Nephron (organoid): ENCODE results near the gene ZNF362.

ENCODE experiments used
- H3K27ac Mint-ChIP-seq, 3 experiments: 2 replicates each; pipeline ENCODE4 v1.8.0; 2020; ENCODE audit warnings: mixed read lengths in 3 of 3, mild to moderate bottlenecking in 2 of 3, moderate library complexity in 1 of 3
- H3K27me3 Mint-ChIP-seq: 2 replicates; pipeline ENCODE4 v1.8.0; 2021; ENCODE audit warnings: low read depth, mild to moderate bottlenecking, moderate library complexity, mixed read lengths
- H3K36me3 Mint-ChIP-seq: 2 replicates; pipeline ENCODE4 v1.8.0; 2020; ENCODE audit warnings: low read depth, mixed read lengths
- H3K4me1 Mint-ChIP-seq: 2 replicates; pipeline ENCODE4 v1.8.0; 2020; ENCODE audit warnings: mixed read lengths
- H3K4me3 Mint-ChIP-seq, 3 experiments: 2 replicates each; pipeline ENCODE4 v1.8.0; 2020; ENCODE audit warnings: mild to moderate bottlenecking in 3 of 3, mixed read lengths in 3 of 3, moderate library complexity in 2 of 3
- H3K9me3 Mint-ChIP-seq: 2 replicates; pipeline ENCODE4 v1.8.0; 2020; ENCODE audit warnings: mixed read lengths
- TF ChIP-seq, protein P1 (sequence below), 3 experiments: fragments of 200-600 bp; sonication (generic); IDR thresholded peaks; one replicate each; pipeline ENCODE4 v1.5.0; 2021; ENCODE audit warnings: antibody characterized with exemption in 3 of 3; ENCODE audit not compliant: unreplicated experiment in 3 of 3

ZNF362 gene

DNA sequence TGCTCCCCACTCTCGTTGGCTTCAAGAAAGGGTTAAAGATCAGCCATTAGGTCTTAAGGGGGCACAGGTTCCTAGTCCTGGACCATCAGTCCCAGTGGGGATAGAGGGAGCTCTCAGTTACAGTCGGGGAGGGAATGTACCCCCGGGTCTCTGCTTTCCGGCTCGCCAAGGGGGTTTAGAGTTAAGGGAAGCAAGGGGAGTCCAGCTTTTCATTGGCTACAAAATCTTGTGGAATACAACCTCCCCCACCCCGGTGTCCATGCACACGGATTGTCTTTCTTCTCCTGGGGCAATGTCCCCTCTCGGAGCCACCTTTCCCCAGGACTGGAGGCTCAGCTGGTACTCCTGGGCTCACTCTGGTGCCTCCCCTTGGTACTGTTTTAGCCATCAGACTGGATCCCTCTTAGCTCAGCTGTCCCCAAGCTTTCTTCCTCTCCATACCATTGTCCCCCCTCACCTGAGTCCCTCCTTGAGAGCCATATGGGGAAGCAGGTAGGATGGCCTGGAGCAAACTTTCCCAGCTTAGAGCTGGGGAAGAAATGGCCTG is 64.4 kb downstream of the ZNF362 start, which contains the start of gene A3GALT2:
A3GALT2 (minus strand) TSS at position 480 of the 547 bp plus-strand sequence; CDS start at position 480, 0 bp downstream.
- Mint-ChIP-seq H3K9me3 (no peaks in the 10 kb centered on the region), H3K4me1 (peaks cover 41% of the 10 kb centered on the region), H3K36me3 (peaks cover 34% of the 10 kb centered on the region), H3K27me3 (no peaks in the 10 kb centered on the region), H3K4me3 (no peak within 1 kb of the TSS), H3K27ac (peak within 1 kb of the TSS; percentile 13 to 55 (median 44))
- TF ChIP-seq, protein P1, sequence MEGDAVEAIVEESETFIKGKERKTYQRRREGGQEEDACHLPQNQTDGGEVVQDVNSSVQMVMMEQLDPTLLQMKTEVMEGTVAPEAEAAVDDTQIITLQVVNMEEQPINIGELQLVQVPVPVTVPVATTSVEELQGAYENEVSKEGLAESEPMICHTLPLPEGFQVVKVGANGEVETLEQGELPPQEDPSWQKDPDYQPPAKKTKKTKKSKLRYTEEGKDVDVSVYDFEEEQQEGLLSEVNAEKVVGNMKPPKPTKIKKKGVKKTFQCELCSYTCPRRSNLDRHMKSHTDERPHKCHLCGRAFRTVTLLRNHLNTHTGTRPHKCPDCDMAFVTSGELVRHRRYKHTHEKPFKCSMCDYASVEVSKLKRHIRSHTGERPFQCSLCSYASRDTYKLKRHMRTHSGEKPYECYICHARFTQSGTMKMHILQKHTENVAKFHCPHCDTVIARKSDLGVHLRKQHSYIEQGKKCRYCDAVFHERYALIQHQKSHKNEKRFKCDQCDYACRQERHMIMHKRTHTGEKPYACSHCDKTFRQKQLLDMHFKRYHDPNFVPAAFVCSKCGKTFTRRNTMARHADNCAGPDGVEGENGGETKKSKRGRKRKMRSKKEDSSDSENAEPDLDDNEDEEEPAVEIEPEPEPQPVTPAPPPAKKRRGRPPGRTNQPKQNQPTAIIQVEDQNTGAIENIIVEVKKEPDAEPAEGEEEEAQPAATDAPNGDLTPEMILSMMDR (IDR thresholded peaks at IDR 0.05; ENCODE audit: unreplicated experiment in 3 of 3) = no peak

DNA sequence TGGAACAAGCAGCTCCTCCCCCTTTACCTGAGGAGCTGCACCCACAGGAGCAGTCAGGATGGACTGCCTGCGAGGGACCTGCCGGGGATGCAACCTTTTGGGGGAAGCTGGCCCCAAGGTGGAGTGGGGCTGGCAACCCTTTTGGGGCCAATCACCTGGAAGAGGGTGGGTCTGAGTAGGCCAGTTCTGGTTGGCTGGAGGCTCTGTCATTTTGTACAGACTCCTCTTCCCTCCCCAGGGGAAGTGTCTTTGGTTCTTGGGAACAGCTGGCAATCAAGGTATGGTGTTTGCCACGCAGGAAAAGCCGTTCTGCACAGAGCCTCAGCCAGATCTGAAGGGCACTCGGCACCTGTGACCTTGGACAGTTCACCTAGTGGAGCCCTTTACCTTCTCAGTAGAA is 64.9 kb downstream of the ZNF362 start:
- peaks cover 45% of the 10 kb centered on the region for H3K4me1 Mint-ChIP-seq
- TF ChIP-seq, protein P1 (IDR thresholded peaks at IDR 0.05; ENCODE audit: unreplicated experiment in 3 of 3) = no peak
- peaks cover 39% of the 10 kb centered on the region for H3K36me3 Mint-ChIP-seq
- peak overlapping the region; percentile 13 to 55 (median 44) for H3K27ac Mint-ChIP-seq
- no peaks in the 10 kb centered on the region for H3K27me3 Mint-ChIP-seq
- no peaks in the 10 kb centered on the region for H3K9me3 Mint-ChIP-seq
- H3K4me3 Mint-ChIP-seq = no peak overlapping the region

DNA sequence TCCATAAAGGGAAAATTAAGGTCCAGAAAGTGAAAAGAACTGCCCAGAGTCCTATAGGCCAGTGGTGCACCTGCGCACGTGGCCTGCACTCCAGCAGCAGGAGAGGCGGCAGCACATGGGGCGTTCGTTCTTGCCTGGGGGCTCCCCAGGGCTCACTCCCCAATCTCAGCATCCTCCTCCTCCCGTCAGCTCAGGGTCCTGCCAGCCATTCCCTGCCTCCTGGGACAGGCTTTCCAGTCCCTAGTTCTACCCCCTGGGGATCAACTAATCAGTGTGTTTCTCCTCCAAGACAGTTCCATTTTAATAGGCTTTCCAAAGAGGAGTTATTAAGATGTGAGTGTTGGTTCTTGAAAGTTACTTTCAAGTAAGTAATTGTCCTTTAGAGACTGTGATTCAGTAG is 65.8 kb downstream of the ZNF362 start:
- peaks cover 47% of the 10 kb centered on the region for H3K36me3 Mint-ChIP-seq
- TF ChIP-seq, protein P1 (IDR thresholded peaks at IDR 0.05; ENCODE audit: unreplicated experiment in 3 of 3) = no peak

DNA sequence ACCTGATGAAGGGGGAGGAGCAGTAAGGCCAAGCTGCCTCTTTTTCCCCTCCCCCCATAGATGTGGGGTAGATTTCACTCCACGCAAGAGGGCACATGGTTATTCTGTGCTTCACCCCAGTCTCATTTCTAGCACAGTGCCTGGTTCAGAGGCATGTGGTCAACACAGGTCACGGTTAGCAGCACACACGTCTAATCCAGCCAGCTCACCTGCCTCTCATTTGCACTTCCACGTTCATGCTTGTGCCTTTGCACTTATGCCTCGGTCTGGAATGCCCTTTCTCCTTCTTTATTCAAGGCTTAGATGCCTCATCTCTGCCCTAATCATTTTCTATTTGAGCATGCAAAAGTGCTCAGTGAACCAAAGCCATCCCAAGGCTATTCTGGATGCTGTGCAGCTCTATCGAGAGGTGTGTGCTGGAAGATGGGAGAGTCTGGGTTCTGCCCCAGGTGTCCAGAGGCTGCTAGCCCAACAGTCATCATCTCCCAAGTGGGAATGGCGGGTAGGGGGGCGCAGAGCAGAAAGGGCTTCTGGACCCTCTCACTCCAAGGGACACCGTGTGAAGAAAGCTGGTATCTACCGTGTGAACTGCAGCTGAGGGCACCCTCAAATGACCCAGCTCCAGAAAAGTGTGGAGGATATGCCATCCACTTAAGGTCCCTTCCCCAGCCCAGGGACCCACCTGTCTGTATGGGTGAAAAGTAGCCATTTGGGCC is 66.7 kb downstream of the ZNF362 start:
- TF ChIP-seq, protein P1 (IDR thresholded peaks at IDR 0.05; ENCODE audit: unreplicated experiment in 3 of 3) = no peak
- H3K9me3 Mint-ChIP-seq = no peaks in the 10 kb centered on the region
- peaks cover 55% of the 10 kb centered on the region for H3K36me3 Mint-ChIP-seq
- H3K4me3 Mint-ChIP-seq = no peak overlapping the region
- peak overlapping the region; percentile 60 to 87 (median 61) for H3K27ac Mint-ChIP-seq
- peaks cover 41% of the 10 kb centered on the region for H3K4me1 Mint-ChIP-seq
- no peaks in the 10 kb centered on the region for H3K27me3 Mint-ChIP-seq

More for the DNA sequence above, 65.8 kb downstream of the ZNF362 start:
- peak overlapping the region in 1 of 3 experiments; percentile 55 for H3K27ac Mint-ChIP-seq
- H3K27me3 Mint-ChIP-seq = no peaks in the 10 kb centered on the region
- no peaks in the 10 kb centered on the region for H3K9me3 Mint-ChIP-seq
- peaks cover 45% of the 10 kb centered on the region for H3K4me1 Mint-ChIP-seq
- H3K4me3 Mint-ChIP-seq = no peak overlapping the region

DNA sequence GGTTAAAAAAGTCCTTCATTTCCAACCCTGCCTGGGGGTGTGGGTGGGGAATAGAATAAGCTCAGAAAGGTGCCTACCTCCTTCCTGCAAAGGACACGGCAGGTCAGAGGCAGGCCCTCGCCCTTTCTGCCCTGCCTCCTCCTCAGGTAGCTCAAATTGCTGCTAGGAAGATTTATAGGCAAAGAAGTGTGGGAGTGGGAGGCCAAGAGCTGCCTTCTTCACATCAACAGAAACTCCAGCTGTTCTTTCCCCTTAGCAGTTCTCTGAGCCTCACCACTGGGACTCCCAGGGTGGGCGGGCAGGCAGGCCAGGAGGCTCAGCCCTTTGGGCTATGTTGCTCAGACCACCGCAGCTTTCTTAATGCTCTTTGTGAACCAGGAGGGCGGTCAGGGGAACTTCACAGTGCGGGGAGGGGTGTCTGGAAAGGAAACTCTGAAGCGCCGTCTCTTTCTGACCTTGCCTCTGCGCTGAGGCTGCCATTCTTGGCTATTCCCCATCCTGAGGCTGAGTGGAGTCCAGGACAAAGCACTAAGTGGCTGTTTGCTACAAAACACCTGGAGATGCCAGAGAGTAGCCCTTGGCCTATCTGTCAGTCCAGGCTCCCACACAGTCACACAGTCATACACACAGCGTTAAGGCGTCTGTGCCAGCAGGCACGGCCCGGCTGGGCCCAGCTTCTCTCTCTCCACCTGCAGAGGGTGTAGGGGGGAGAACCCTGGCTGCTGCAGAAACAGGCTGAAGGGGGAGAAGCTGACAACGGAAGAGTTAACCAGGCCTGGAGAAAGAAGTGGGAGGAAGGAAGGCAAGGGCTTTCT is 67.6 kb downstream of the ZNF362 start:
- TF ChIP-seq, protein P1 (IDR thresholded peaks at IDR 0.05; ENCODE audit: unreplicated experiment in 3 of 3) = no peak
- Mint-ChIP-seq H3K4me3 (no peak overlapping the region), H3K27me3 (no peaks in the 10 kb centered on the region), H3K36me3 (peaks cover 63% of the 10 kb centered on the region), H3K4me1 (peaks cover 41% of the 10 kb centered on the region), H3K27ac (peak overlapping the region; percentile 60 to 87 (median 61)), H3K9me3 (no peaks in the 10 kb centered on the region)
